ENCODE measurements around the gene IFNA4. TPM values are rescaled to one million over a fixed set of nuclear protein-coding genes. Genes with fewer than 3 reads are reported as not detected.
"Not testable (repeated sequence)": the region's sequence is repeated elsewhere in the genome, so short reads cannot be mapped to it uniquely, and the experiment has no call there.

IFNA4 gene
- total RNA-seq, result not detected in 2 replicates

DNA sequence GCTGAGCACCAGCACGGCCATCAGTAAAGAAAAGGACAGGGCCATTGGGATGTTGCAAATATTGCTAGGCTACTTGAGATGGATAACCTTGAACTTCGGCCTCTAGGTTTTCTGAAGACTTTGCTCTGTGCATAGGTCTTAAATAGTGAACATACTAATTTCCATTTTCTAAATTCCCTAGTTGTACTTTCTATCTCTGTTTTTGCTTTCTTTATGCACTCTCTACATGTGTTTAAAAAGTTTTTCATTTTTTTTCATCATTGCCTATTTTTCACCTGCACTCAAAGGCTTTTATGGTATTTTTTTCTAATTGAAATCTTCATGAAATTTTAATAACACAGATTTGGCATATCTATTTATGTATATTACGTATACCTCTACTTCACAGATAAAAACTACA is at the start of gene IFNA4:
TSS of gene IFNA4 (minus strand) at position 101 of the 400 bp plus-strand sequence. CDS start at position 45, 56 bp downstream.
- intact Hi-C loops (cut with micrococcal nuclease), result not testable (repeated sequence)

- intact Hi-C loops (cut with micrococcal nuclease), result loop anchor here (5.0 kb wide), 1 partner anchor 91 kb away; no protein-coding TSS in a partner anchor
Observed at GRCh38 chr9:21236360-21236714, 49.0 kb upstream of the IFNA4 start.

DNA sequence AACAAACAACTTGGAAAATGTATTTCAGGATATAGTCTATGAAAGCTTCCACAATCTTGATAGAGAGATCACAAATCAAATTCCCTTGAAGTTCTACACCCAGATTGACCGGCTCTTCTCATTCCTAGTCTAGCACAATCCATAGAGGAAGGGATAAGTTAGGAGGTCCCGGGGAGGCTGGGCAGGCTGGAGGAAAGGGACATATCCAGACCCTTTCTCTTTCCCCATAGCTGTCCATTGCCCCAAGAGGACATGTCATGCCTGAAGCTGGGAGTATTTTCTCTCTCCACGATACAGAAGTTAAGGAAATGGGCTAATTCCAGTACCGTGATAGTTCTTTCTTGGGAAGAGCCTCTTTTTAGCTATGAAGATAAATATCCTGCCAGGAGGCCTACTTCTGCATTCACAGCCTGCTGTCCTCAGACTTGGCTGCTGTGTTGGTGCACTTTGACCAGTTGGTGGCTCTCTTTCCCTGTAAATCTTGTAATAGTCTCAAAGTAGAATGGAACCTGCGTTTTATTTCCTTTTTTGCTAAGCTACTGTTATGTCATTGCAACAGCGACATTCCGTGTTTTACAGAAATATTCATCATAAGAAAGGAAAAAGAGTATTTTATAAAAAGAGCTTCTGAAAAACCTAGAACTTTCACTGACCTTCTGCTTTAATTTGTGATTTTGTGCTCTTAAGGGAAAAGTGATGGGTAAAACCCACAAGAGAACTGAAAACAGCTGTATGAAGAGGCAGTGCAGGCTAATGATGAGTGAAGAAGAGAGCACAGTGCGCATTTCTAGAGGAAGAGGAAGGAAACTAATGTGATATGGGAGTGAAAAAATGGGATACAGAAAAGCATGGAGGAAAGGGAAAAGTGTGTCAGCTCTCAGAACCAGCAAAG is 48.3 kb upstream of the IFNA4 start:
- intact Hi-C loops (cut with micrococcal nuclease), result loop anchor here (1.0 to 5.0 kb wide), 4 partner anchors 92 to 554 kb away; no protein-coding TSS in a partner anchor

DNA sequence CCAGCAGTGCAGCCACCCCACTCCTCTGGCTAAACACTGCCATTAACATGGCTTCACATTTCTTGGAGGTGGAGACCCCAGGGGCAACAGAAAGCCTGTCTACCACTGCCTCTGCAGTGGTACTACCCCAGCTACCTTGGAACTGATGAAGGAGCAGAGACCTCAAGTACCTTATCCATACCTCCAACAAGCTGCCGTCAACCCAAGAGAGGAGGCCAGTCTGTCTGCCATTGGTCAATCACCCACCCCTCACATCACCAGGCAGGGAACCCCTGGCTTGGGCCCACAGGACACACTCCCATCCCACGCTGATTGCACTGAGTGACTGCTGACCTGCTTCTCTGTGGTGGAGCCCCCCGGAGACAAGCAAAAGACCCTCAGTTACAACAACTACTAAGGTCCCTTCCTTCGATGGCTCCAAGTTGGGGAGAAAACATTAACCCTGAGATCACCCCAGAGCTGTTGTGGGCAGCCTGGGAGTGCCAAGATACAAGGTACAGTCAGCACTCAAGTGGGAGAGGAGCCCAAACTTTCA is 46.8 kb upstream of the IFNA4 start:
- intact Hi-C loops (cut with micrococcal nuclease), result loop anchor here (2.0 kb wide), 1 partner anchor 165 kb away; no protein-coding TSS in a partner anchor

GRCh38 chr9:21233258-21233657 is 45.9 kb upstream of the IFNA4 start:
- intact Hi-C loops (cut with micrococcal nuclease), result no loop called here

DNA sequence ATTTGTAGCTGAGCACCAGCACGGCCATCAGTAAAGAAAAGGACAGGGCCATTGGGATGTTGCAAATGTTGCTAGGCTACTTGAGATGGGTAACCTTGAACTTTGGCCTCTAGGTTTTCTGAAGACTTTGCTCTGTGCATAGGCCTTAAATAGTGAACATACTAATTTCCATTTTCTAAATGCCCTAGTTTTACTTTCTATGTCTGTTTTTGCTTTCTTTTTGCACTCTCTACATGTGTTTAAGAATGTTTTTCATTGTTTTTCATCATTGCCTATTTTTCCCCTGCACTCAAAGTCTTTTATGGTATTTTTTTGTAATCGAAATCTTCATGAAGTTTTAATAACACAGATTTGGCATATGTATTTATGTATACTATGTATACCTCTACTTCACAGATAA is 40.7 kb upstream of the IFNA4 start, which contains the start of gene IFNA17:
TSS of gene IFNA17 (minus strand) at position 101 of the 400 bp plus-strand sequence. CDS start at position 52, 49 bp downstream.
- intact Hi-C loops (cut with micrococcal nuclease), result no loop called here

- intact Hi-C loops (cut with micrococcal nuclease), result not testable (repeated sequence)
Observed at GRCh38 chr9:21217211-21217610, 29.8 kb upstream of the IFNA4 start, which contains the start of gene IFNA16. Gene IFNA16 (minus strand): TSS chr9:21217311. CDS start chr9:21217305, 6 bp downstream.

- intact Hi-C loops (cut with micrococcal nuclease), result loop anchor here (1.0 kb wide), 2 partner anchors 242 to 576 kb away; no protein-coding TSS in a partner anchor
Observed at GRCh38 chr9:21213411-21214326, 26.3 kb upstream of the IFNA4 start.

DNA sequence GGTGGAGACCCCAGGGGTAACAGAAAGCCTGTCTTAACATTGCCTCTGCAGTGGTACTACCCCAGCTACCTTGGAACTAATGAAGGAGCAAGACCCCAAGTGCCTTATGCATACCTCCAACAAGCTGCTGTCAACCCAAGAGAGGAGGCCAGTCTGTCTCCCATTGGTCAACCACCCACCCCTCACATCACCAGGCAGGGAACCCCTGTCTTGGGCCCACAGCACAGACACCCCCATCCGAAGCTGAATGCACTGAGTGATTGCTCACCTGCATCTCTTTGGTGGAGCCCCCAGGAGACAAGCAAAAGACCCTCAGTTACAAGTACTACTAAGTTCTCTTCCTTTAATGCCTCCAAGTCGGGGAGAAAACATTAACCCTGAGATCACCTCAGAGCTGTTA is 24.8 kb upstream of the IFNA4 start:
- intact Hi-C loops (cut with micrococcal nuclease), result not testable (repeated sequence)

- intact Hi-C loops (cut with micrococcal nuclease), result not testable (repeated sequence)
Observed at GRCh38 chr9:21210782-21211181, 23.4 kb upstream of the IFNA4 start.

- intact Hi-C loops (cut with micrococcal nuclease), result no loop called here
Observed at GRCh38 chr9:21210311-21210710, 22.9 kb upstream of the IFNA4 start.

GRCh38 chr9:21207043-21207442 is 19.7 kb upstream of the IFNA4 start, which contains the start of gene IFNA10:
Gene IFNA10 (minus strand): TSS chr9:21207143. CDS start chr9:21207097, 46 bp downstream.
- intact Hi-C loops (cut with micrococcal nuclease), result not testable (repeated sequence)

DNA sequence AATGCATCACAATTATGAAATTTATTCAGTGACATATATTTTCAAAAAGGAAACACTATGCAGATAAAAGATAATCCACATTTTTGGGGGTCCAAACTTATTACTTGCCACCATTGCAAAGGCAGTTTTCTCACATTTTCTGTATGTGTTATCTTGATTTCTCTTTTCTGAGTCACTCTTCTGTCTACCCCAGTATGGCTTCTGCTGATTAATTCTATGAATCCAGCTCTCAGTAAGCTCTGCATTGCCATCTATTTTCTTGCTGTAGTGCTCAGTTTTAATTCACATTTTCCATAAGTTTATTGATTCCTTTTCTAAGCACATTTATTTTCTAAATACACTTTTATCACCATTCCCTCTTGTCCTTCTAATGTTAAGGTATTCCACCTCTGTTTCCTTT is 17.8 kb upstream of the IFNA4 start:
- intact Hi-C loops (cut with micrococcal nuclease), result no loop called here

- intact Hi-C loops (cut with micrococcal nuclease), result not testable (repeated sequence)
Observed at GRCh38 chr9:21202105-21202504, 14.7 kb upstream of the IFNA4 start, which contains the start of gene IFNA7. Gene IFNA7 (minus strand): TSS chr9:21202205. CDS start chr9:21202165, 40 bp downstream.

DNA sequence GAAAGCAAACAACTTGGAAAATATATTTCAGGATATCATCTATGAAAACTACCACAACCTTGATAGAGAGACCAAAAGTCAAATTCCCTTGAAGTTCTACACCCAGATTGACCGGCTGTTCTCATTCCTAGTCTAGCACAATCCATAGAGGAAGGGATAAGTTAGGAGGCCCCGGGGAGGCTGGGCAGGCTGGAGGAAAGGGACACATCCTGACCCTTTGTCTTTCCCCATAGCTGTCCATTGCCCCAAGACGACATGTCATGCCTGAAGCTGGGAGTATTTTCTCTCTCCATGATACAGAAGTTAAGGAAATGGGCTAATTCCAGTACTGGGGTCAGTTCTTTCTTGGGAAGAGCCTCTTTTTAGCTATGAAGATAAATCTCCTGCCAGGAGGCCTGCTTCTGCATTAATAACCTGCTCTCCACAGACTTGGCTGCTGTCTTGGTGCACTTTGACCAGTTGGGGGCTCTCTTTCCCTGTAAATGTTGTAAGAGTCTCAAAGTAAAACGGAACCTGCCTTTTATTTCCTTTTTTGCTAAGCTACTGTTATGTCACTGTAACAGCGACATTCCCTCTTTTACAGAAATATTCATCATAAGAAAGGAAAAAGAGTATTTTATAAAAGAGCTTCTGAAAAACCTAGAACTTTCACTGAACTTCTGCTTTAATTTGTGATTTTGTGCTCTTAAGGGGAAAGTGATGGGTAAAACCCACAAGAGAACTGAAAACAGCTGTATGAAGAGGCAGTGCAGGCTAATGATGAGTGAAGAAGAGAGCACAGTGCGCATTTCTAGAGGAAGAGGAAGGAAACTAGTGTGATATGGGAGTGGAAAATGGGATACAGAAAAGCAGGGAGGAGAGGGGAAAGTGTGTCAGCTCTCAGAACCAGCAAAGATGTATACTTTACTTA is 7.7 kb upstream of the IFNA4 start:
- intact Hi-C loops (cut with micrococcal nuclease), result loop anchor here (1.0 to 5.0 kb wide), 4 partner anchors 43 to 594 kb away; no protein-coding TSS in a partner anchor

- intact Hi-C loops (cut with micrococcal nuclease), result loop anchor here (1.0 kb wide), 2 partner anchors 272 to 606 kb away; no protein-coding TSS in a partner anchor
Observed at GRCh38 chr9:21182810-21183736, 4.3 kb downstream of the IFNA4 start.

DNA sequence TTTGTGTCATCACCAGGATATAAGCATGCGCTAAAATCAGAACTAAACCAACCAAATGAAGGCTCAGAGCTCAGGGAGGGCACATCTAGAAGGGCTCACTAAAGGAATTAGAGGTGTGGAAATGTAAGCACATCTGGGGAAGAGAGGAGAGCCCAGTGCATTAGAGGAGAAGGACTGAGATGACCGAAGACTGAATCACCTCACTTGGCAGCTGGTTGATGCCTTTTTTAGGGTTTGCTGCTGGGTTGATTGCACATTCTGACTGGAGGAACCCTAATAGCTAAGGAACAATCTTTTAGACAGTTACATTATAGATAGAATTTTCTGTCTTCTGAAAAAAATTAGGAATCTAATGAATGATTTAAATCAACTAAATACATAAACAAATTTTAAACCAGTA is 12.7 kb downstream of the IFNA4 start:
- intact Hi-C loops (cut with micrococcal nuclease), result no loop called here

DNA sequence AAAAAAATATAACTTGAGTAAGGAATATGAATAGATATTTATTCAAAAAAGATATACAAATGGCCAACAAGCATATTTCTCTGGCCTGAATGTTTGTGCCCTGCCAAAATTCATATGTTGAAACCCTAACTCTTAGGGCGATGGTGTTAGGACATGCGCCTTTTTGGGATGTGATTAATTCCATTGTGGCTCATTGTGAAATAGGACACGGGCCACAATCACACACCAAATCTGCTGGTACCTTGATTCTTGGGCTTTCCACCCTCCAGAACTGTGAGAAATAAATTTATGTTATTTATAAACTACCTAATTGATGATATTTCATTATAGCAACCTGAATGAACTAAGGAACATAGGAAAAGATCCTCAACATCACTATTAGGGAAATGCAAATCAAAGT is 15.2 kb downstream of the IFNA4 start:
- intact Hi-C loops (cut with micrococcal nuclease), result no loop called here

DNA sequence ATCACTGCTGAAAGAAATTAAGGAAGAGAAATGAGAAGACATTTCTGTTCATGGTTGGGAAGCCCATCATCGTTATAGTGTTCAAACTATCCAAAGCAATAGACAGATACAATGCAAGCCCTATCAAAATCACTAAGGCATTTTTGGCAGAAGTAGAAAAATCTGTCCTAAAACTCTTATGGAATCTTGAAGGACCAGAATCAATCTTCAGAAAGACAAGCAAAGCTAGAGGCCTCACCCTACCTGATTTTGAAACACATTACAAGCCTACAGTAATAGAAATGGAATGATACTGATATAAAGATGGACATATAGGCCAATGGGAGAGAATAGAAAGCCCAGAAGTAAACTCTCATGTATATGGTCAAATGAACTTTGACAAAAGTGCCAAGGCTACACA is 16.0 kb downstream of the IFNA4 start:
- intact Hi-C loops (cut with micrococcal nuclease), result no loop called here

All from T-helper 1 cell treated with Interleukin-12 subunit alpha and Interleukin-12 subunit beta and Interleukin-4 antibody, amounts not matched to agents 30 ng/mL and 1 ng/mL, for 36 hours (primary cell).